ENCODE data around the gene KRT76. TPM values are rescaled to one million over a fixed set of nuclear protein-coding genes. Genes with fewer than 3 reads are reported as not detected.

The KRT76 gene
- polyA plus RNA-seq, 1 of the 3 experiments (the other 2 are of a cell fraction): not detected

- H3K9ac ChIP-seq: no peak overlapping the region
- H3K4me3 ChIP-seq (ENCODE audit: low read depth in 2 of 2, low read length in 1 of 2): no peak overlapping the region
- H3K79me2 ChIP-seq (ENCODE audit: insufficient read depth): no peaks in the 10 kb centered on the region
- no peak overlapping the region for H2AFZ ChIP-seq (ENCODE audit: low read depth)
- no peaks in the 10 kb centered on the region for H3K9me3 ChIP-seq
- no peaks in the 10 kb centered on the region for H3K36me3 ChIP-seq (replicated peaks in 1 of 2; ENCODE audit: control insufficient read depth in 1 of 2, insufficient read depth in 2 of 2, low read length in 1 of 2)
- peaks cover 8% of the 10 kb centered on the region; the same call in 1 of the 2 replicates for H3K27me3 ChIP-seq (ENCODE audit: insufficient read depth)
- POLR2A ChIA-PET: no interaction called here
- H3K27ac ChIP-seq (ENCODE audit: low read depth in 2 of 2, low read length in 1 of 2): no peak overlapping the region
- H3K4me1 ChIP-seq (ENCODE audit: control insufficient read depth in 1 of 2, insufficient read depth in 2 of 2, low read depth in 1 of 2, low read length in 1 of 2): no peaks in the 10 kb centered on the region
- DNase-seq: no peak
- CTCF ChIA-PET: interaction anchor here (1.4 kb wide), 1 partner anchor 81 kb away, joined by 5 read pairs; no protein-coding TSS in a partner anchor
- TF ChIP-seq FOXM1 (IDR thresholded peaks at IDR 0.05; ENCODE audit: low read depth) (no peak), USF2 (IDR thresholded peaks at IDR 0.05; ENCODE audit: borderline replicate concordance, low read depth, low read length) (no peak), NRF1 (IDR thresholded peaks at IDR 0.05; ENCODE audit: low read depth, low read length) (no peak), FOXJ3 (CRISPR knock-in tag; IDR thresholded peaks at IDR 0.05) (no peak), TEAD4 (IDR thresholded peaks at IDR 0.05; ENCODE audit: borderline replicate concordance, insufficient read depth) (no peak), EP300 (IDR thresholded peaks at IDR 0.05; ENCODE audit: borderline replicate concordance in 1 of 2, low read depth in 1 of 2, low read length in 1 of 2) (no peak), MXI1 (IDR thresholded peaks at IDR 0.05; ENCODE audit: low read depth, low read length) (no peak), CHD2 (IDR thresholded peaks at IDR 0.05; ENCODE audit: low read length, partially characterized antibody) (no peak), USF1 (IDR thresholded peaks at IDR 0.05; ENCODE audit: borderline replicate concordance, low read depth) (no peak), CTCF (IDR thresholded peaks at IDR 0.05) (no peak), EZH2phosphoT487 (IDR thresholded peaks at IDR 0.05; ENCODE audit: borderline replicate concordance, low read depth) (no peak), RCOR1 (IDR thresholded peaks at IDR 0.05; ENCODE audit: low read length) (no peak), RFX5 (IDR thresholded peaks at IDR 0.05; ENCODE audit: low read length) (no peak), JUND (IDR thresholded peaks at IDR 0.05) (no peak), PBX3 (IDR thresholded peaks at IDR 0.05) (no peak), GABPA (IDR thresholded peaks at IDR 0.05; ENCODE audit: low read depth) (no peak)
- no peaks in the 10 kb centered on the region for H4K20me1 ChIP-seq (ENCODE audit: insufficient read depth)
- H3F3A ChIP-seq (replicated peaks; ENCODE audit: insufficient read depth): peaks cover 3% of the 10 kb centered on the region
- WGBS (ENCODE audit: low lambda C conversion rate): 7% methylated on average over 7 of the region's 7 CpGs
- H3K9me2 ChIP-seq: no peaks in the 10 kb centered on the region
- no peak overlapping the region for H3K4me2 ChIP-seq
Observed at GRCh38 chr12:52798671-52799504, 21.7 kb upstream of the KRT76 start.

Data from SK-N-SH (cell line).